SK-N-MC (cell line): ENCODE measurements around the gene PDCD4.

Experiments used
- DNase-seq: peaks from one replicate; pipeline ENCODE4 v3.0.0-alpha.2; 2011; ENCODE audit warnings: low read depth, low spot score
- H3K27ac ChIP-seq: fragments of 200-600 bp; sonication (generic); 2 replicates; pipeline ENCODE4 v1.5.1; 2016; ENCODE audit warnings: mixed run types
- H3K36me3 ChIP-seq: fragments of 200-600 bp; sonication (generic); 2 replicates; pipeline ENCODE4 v1.6.1; 2017; ENCODE audit warnings: antibody characterized with exemption, low read length, mixed read lengths; ENCODE audit not compliant: insufficient read depth
- H3K4me3 ChIP-seq: fragments of 200-600 bp; sonication (generic); 2 replicates; pipeline ENCODE4 v1.5.1; 2016
- H3K9ac ChIP-seq: fragments of 200-600 bp; sonication (generic); 2 replicates; pipeline ENCODE4 v1.8.0; 2017; ENCODE audit warnings: mixed run types, mixed read lengths; ENCODE audit not compliant: insufficient read length
- H3K9me3 ChIP-seq: fragments of 200-600 bp; sonication (generic); 2 replicates; pipeline ENCODE4 v1.6.1; 2017; ENCODE audit warnings: low read depth, mild to moderate bottlenecking, antibody characterized with exemption, low read length, moderate library complexity, mixed read lengths
- EZH2 ChIP-seq: fragments of 200-600 bp; sonication (generic); IDR thresholded peaks from one replicate; pipeline ENCODE4 v1.6.1; 2017; ENCODE audit warnings: antibody characterized with exemption
- FOXP2 ChIP-seq: optimal IDR thresholded peaks from 2 replicates; pipeline ENCODE3; 2011; ENCODE audit warnings: mild to moderate bottlenecking, moderate library complexity; ENCODE audit not compliant: insufficient read depth; ENCODE audit errors: extremely low read length, control extremely low read depth
- POLR2AphosphoS5 ChIP-seq: IDR thresholded peaks from 2 replicates; pipeline ENCODE4 v1.6.1; 2012; ENCODE audit warnings: mild to moderate bottlenecking, low read depth, low read length, borderline replicate concordance

PDCD4 gene

DNA sequence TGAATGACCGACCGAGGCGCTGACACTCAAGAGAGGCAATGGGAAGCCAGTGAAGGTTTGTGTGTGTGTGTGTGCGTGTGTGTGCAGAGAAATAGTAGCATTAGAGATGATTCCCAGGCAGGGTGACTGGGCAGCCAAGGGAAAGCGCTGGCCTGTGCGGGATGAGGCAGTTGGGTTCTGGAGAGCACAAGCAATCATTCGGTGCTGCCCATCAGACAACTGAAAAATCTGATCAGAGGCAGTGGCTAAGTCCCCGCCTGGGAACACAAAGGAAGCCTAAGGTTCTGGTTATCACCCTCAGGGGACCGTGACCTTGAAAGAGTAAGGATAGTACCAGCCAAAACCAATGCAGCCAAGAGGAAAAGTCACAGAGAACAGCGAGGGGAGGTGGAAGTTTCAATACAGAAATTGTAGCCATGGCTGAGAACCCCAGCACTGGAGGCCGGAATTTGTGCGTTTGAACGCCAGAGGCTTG, 868 bp upstream of the PDCD4 start:
- DNase-seq: no peak
- Histone ChIP-seq H3K9ac (no peak overlapping the region), H3K27ac (peak overlapping the region; percentile 50; the same call in 1 of the 2 replicates), H3K36me3 (no peaks in the 10 kb centered on the region), H3K9me3 (no peaks in the 10 kb centered on the region), H3K4me3 (no peak overlapping the region)
- TF ChIP-seq FOXP2: no peak
- no peak for TF ChIP-seq EZH2
- no peak for TF ChIP-seq POLR2AphosphoS5

DNA sequence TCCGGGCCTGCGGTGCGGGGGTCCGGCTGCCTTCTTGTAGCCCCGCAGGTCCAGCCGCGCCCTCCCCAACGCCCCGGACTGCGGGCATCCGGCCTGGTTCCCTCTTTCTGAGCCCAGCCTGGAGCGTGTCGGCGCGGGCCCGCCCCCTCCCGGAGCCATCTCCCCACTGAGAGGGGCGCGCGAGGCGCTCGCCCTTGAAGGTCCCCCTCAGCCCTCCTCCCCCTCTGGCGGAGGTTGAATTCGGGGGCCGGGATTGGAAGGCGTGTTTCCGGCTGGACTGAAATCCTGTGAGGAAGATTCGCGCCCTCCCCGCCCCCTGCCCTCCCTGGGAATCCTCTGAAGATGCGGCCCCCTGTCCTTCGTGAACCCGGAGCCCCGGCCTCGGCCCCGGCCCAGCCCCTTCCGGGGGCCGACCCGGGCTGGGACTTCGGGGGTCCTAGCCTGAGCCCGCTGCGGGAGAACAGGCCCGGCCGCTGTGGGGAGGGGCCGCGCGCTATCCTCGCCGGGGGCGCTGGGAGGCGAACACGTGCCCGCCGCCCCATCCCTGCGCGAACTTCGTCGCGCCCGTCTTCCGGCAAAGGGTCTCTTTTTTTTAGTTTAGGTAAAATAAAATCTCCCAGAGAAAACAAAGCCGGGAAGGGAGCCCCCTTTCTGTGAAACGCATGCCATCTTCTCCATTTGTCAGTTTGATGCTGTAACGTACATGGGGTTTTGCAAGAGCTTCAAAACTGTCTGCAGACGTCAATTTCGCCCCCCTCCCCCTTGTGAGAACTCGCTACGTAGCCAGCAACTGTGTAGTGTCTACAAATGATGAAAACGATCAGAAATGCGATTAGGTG, 636 bp downstream of the PDCD4 start:
- no peak for TF ChIP-seq EZH2
- no peak for TF ChIP-seq FOXP2
- no peak; the same call in 1 of the 2 replicates for TF ChIP-seq POLR2AphosphoS5
- no peaks in the 10 kb centered on the region for H3K9me3 ChIP-seq
- H3K36me3 ChIP-seq: no peaks in the 10 kb centered on the region
- H3K4me3 ChIP-seq: peak overlapping the region; percentile 83
- peak overlapping the region; percentile 83 for H3K9ac ChIP-seq
- no peak for DNase-seq
- peak overlapping the region; percentile 81 for H3K27ac ChIP-seq

DNA sequence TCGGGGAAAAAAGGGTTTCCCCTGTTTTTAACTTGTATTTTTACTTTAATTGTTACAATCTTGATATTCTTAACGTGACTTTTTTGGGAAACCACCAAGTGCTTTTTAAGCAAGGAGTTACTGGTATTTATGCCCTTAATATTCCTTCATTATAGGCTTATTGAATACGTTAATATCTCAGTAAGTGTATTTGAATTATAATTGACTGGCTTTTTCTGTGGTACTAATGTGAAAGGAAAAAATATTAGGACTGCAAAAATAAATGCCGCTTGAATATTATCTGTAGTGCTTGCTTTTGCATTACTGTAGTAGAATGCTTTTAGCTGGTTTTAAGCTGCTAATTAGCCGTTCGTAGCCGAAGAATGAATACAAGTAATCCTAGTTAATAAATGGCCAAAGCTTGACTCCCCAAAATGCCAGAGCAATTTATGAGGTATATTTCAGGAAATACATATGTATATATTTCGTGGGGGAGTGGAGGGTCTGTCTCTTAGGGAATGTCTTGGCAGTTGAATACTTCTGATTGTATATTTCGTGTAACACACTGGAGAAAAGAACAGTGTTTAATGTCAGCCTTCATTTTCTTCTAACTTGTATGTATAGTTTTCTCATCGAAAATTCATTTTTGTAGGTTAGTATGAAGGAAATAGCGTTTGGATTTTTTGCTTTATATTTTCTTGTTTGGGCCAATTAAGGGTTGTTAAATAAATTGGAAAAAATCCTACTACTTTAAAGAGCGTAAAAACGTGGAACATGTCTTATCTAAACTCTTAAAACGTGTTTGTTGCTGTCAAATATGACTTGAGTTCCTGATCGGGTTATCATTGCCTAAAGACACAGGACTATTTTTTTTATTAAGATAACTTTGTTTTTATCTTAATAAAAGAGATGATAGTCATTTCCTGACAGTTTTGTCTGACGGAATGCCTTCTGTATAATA, 1.5 kb downstream of the PDCD4 start:
- DNase-seq: no peak
- H3K36me3 ChIP-seq: no peaks in the 10 kb centered on the region
- H3K9me3 ChIP-seq: no peaks in the 10 kb centered on the region
- peak overlapping the region; percentile 81 for H3K27ac ChIP-seq
- peak overlapping the region; percentile 83 for H3K9ac ChIP-seq
- H3K4me3 ChIP-seq: peak overlapping the region; percentile 83
- TF ChIP-seq EZH2 (no peak), POLR2AphosphoS5 (no peak), FOXP2 (no peak)

DNA sequence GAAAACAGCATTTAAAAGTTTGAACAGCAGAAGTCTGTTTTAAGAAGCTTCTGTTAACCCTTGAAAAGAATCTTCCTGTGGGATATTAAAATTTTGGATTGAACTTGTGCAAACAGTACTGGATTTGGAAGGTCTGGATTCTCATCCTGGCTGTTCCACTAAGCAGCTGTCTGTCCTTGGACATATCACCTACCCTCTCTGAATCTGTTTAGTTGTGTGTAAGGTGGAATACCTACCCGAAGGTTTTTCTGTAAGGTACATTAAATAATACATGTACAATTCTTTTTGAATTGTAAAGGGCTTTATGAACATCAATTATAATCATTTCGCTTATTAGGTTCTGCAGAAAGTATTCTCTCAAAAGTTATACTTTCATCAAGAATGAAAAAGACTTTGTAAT, 2.2 kb downstream of the PDCD4 start:
- Histone ChIP-seq H3K27ac (no peak overlapping the region), H3K9me3 (no peaks in the 10 kb centered on the region), H3K9ac (peak overlapping the region; percentile 83), H3K4me3 (peak overlapping the region; percentile 83), H3K36me3 (no peaks in the 10 kb centered on the region)
- DNase-seq: no peak
- TF ChIP-seq FOXP2 (no peak), EZH2 (no peak), POLR2AphosphoS5 (no peak)

DNA sequence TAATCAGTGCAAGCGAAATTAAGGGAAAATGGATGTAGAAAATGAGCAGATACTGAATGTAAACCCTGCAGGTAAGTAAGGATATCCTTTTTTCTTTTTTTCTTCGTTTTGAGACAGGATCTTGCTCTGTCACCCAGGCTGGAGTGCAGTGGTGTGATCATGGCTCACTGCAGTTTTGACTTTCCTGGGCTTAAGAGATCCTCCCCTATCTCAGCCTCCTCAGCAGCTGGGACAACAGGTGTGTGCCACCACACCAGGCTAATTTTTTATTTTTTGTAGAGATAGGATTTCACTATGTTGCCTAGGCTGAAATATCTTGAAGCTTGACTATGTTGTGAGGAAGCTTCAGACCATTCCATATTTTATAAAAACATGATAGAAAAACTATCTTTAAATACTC, 4.3 kb downstream of the PDCD4 start:
- TF ChIP-seq POLR2AphosphoS5: no peak
- TF ChIP-seq FOXP2: no peak
- TF ChIP-seq EZH2: no peak
- Histone ChIP-seq H3K9ac (no peak overlapping the region), H3K9me3 (no peaks in the 10 kb centered on the region), H3K4me3 (no peak overlapping the region), H3K27ac (no peak overlapping the region), H3K36me3 (no peaks in the 10 kb centered on the region)
- no peak for DNase-seq

DNA sequence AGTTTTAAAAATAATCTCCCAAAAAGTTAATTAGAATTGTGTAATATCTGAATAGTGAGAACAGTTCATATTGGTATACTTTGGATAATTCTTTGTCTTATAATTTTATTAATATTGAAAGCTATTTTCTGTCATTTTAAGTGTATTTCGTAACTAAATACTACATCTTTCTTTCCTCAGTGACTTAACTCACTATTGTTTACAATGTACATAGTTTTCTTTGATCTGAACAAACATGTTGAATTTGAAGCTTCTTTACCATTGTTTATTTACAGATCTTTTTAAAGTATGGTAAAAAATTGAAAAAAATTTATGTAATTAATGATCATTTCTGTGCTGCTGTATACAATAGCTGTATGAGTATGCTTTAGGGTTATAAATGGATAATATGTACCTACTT, 5.1 kb downstream of the PDCD4 start:
- Histone ChIP-seq H3K36me3 (no peaks in the 10 kb centered on the region), H3K4me3 (no peak overlapping the region), H3K9ac (no peak overlapping the region), H3K9me3 (no peaks in the 10 kb centered on the region), H3K27ac (no peak overlapping the region)
- no peak for TF ChIP-seq FOXP2
- no peak for TF ChIP-seq EZH2
- no peak for TF ChIP-seq POLR2AphosphoS5
- DNase-seq: no peak

DNA sequence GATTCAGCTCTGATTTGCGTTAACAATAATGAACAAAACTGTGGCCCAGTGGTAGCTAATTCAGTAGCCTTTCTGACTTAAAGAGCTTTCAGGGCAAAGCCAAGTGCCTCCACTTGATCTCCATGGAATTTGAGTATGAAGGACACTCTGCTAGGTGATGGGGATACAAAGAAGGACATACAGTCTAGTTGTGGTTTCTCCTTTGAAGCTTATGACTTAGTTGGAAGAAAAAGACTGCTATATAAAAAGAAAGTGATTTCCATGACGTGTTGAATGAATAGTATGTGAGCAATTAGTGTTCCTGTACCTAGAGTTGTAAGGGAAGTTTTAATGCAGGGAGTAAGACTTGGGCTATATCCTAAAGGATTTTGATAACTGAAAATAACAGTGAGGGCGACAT, 8.3 kb downstream of the PDCD4 start:
- Histone ChIP-seq H3K9ac (no peak overlapping the region), H3K27ac (no peak overlapping the region), H3K36me3 (no peaks in the 10 kb centered on the region), H3K9me3 (no peaks in the 10 kb centered on the region), H3K4me3 (no peak overlapping the region)
- TF ChIP-seq POLR2AphosphoS5 (no peak), EZH2 (no peak), FOXP2 (no peak)
- DNase-seq: no peak

DNA sequence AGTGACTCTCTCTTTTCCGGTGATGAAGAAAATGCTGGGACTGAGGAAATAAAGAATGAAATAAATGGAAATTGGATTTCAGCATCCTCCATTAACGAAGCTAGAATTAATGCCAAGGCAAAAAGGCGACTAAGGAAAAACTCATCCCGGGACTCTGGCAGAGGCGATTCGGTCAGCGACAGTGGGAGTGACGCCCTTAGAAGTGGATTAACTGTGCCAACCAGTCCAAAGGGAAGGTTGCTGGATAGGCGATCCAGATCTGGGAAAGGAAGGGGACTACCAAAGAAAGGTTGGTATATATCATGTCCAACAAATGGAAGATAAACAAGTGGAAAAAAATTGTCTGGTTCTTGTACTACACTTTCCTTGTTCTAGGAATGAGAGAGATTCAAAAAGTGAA, 9.5 kb downstream of the PDCD4 start:
- TF ChIP-seq POLR2AphosphoS5 (no peak), FOXP2 (no peak), EZH2 (no peak)
- no peaks in the 10 kb centered on the region for H3K9me3 ChIP-seq
- no peak overlapping the region for H3K4me3 ChIP-seq
- DNase-seq: no peak
- no peak overlapping the region for H3K9ac ChIP-seq
- H3K27ac ChIP-seq: no peak overlapping the region
- H3K36me3 ChIP-seq: no peaks in the 10 kb centered on the region
